GM12878 (cell line): Measurements from ENCODE around the gene PTPRU. TPM values are rescaled to one million over a fixed set of nuclear protein-coding genes. Genes with fewer than 3 reads are reported as not detected.

Experiments
- ATAC-seq: fragments of 200-7000 bp; cut with Tn5 transposase; 3 replicates; pipeline ENCODE4 v1.9.1; 2020; ENCODE audit warnings: mild to moderate bottlenecking, moderate library complexity
- BruUV-seq: library from RNA; stranded (reverse); fragments of 400-500 nt; replicated peaks from 2 replicates; lab custom pipeline; 2021; lab: Mats Ljungman, UMichigan
- CTCF ChIA-PET: fragments of 300-600 bp; sonication (Branson Sonifier 250); formaldehyde crosslinking; extraction: SDS; loops from one replicate; lab custom pipeline; 2021; ENCODE audit warnings: inconsistent platforms; lab: Yijun Ruan, JAX
- POLR2A ChIA-PET: fragments of 350-600 bp; formaldehyde crosslinking; extraction: SDS; loops from one replicate; lab custom pipeline; 2021; ENCODE audit warnings: inconsistent platforms; lab: Charles Lee
- RAD21 ChIA-PET: fragments of 300-600 bp; sonication (Branson Sonifier 250); formaldehyde crosslinking; loops from one replicate; lab custom pipeline; 2023; ENCODE audit warnings: antibody characterized with exemption; ENCODE audit not compliant: unreplicated experiment; lab: Charles Lee
- SMC1A ChIA-PET: fragments of 300-600 bp; sonication (Branson Sonifier 250); formaldehyde crosslinking; loops from one replicate; lab custom pipeline; 2023; ENCODE audit not compliant: unreplicated experiment, uncharacterized antibody; lab: Charles Lee
- DNase-seq: peaks from one replicate; pipeline ENCODE4 v3.0.0-alpha.2; 2011; ENCODE audit warnings: low read depth, low spot score
- FAIRE-seq: peaks from 3 replicates; lab custom pipeline; 2011; peaks lifted over from hg19 to GRCh38; lab: Jason Lieb, UNC
- H2AFZ ChIP-seq: 2 replicates; pipeline ENCODE4 v1.6.0; 2011; ENCODE audit warnings: low read depth, low read length, control low read depth; ENCODE audit not compliant: control insufficient read depth
- H3K27ac ChIP-seq: 2 replicates; pipeline ENCODE4 v1.5.1; 2011; ENCODE audit warnings: control low read depth; ENCODE audit not compliant: control insufficient read depth, insufficient read depth
- H3K27me3 ChIP-seq, 2 experiments: replicated peaks in 1 of 2; 2 replicates each; pipeline versions ENCODE4 v1.6.0 to v1.6.1; 2011; ENCODE audit warnings: low read length in 1 of 2; ENCODE audit not compliant: control insufficient read depth in 2 of 2, insufficient read depth in 2 of 2
- H3K36me3 ChIP-seq, 2 experiments: 2 replicates each; pipeline ENCODE4 v1.5.1; 2011; ENCODE audit warnings: low read length in 1 of 2; ENCODE audit not compliant: control insufficient read depth in 2 of 2, insufficient read depth in 2 of 2
- H3K4me1 ChIP-seq: 2 replicates; pipeline ENCODE4 v1.6.1; 2011; ENCODE audit warnings: mild to moderate bottlenecking, low read length, moderate library complexity, mixed read lengths; ENCODE audit not compliant: control insufficient read depth, insufficient read depth
- H3K4me2 ChIP-seq: 2 replicates; pipeline ENCODE4 v1.6.0; 2011; ENCODE audit warnings: control low read depth; ENCODE audit not compliant: control insufficient read depth, insufficient read depth
- H3K4me3 ChIP-seq: fragments of 200-600 bp; sonication (generic); 2 replicates; pipeline ENCODE4 v1.5.1; 2016
- H3K79me2 ChIP-seq: 2 replicates; pipeline ENCODE4 v1.6.0; 2011; ENCODE audit warnings: low read length; ENCODE audit not compliant: control insufficient read depth, insufficient read depth
- H3K9ac ChIP-seq: 2 replicates; pipeline ENCODE4 v1.8.0; 2011; ENCODE audit warnings: low read length, control low read depth, mixed read lengths; ENCODE audit not compliant: control insufficient read depth, insufficient read depth
- H3K9me3 ChIP-seq: replicated peaks from 3 replicates; pipeline ENCODE4 v1.5.1; 2011; ENCODE audit warnings: mild to moderate bottlenecking, low read length; ENCODE audit not compliant: control insufficient read depth, insufficient read depth
- H4K20me1 ChIP-seq: 2 replicates; pipeline ENCODE4 v1.6.0; 2011; ENCODE audit not compliant: control insufficient read depth, insufficient read depth
- E2F4 ChIP-seq: IDR thresholded peaks from 2 replicates; pipeline ENCODE4 v1.6.1; 2012; ENCODE audit warnings: low read depth, low read length, improper control_type of control experiment
- JUND ChIP-seq: IDR thresholded peaks from 2 replicates; pipeline ENCODE4 v1.6.1; 2012; ENCODE audit warnings: low read depth, mild to moderate bottlenecking, low read length, improper control_type of control experiment, moderate library complexity
- KAT2A ChIP-seq: conservative IDR thresholded peaks from 2 replicates; pipeline ENCODE4 v1.6.1; 2011; ENCODE audit warnings: low read depth, low read length; ENCODE audit not compliant: control insufficient read depth
- MTA2 ChIP-seq: fragments of 450-650 bp; IDR thresholded peaks from 2 replicates; pipeline ENCODE4 v1.6.1; 2016; ENCODE audit warnings: low read depth, mild to moderate bottlenecking, moderate library complexity
- POU2F2 ChIP-seq: IDR thresholded peaks from 3 replicates; pipeline ENCODE4 v1.6.1; 2011; ENCODE audit warnings: low read depth, mild to moderate bottlenecking, low read length, borderline replicate concordance
- RBBP5 ChIP-seq: fragments of 200-600 bp; sonication (generic); conservative IDR thresholded peaks from 2 replicates; pipeline ENCODE4 v1.6.1; 2016
- RELA ChIP-seq: fragments of 450-650 bp; IDR thresholded peaks from 2 replicates; pipeline ENCODE4 v1.8.0; 2014; ENCODE audit warnings: borderline replicate concordance; ENCODE audit not compliant: partially characterized antibody
- RFX5 ChIP-seq: IDR thresholded peaks from 2 replicates; pipeline ENCODE4 v1.6.1; 2011; ENCODE audit warnings: low read depth, low read length, improper control_type of control experiment
- SIN3A ChIP-seq: IDR thresholded peaks from 2 replicates; pipeline ENCODE4 v1.6.1; 2012; ENCODE audit warnings: low read depth, low read length, improper control_type of control experiment
- SMC3 ChIP-seq: IDR thresholded peaks from 2 replicates; pipeline ENCODE4 v1.6.1; 2011; ENCODE audit warnings: low read length, improper control_type of control experiment, borderline replicate concordance
- WRNIP1 ChIP-seq: IDR thresholded peaks from 2 replicates; pipeline ENCODE4 v1.6.1; 2011; ENCODE audit warnings: low read depth, low read length, improper control_type of control experiment, borderline replicate concordance
- ZNF274 ChIP-seq: IDR thresholded peaks from one replicate; pipeline ENCODE4 v1.8.0; 2011; ENCODE audit not compliant: insufficient read length, insufficient read depth
- WGBS: methylation state at CpG from one replicate; pipeline ENCODE4 v1.1.6; 2016; ENCODE audit warnings: low lambda C conversion rate; ENCODE audit not compliant: insufficient replicate concordance, insufficient coverage; ENCODE audit errors: missing lambda C conversion rate; 5-methylcytosine and 5-hydroxymethylcytosine counted together
- in situ Hi-C: fragments of 300-500 bp; cut with MboI; formaldehyde crosslinking; loops from 9 replicates; pipeline ENCODE4 v1.14.3; 2018; ENCODE audit warnings: mixed read lengths
- intact Hi-C: fragments of 100-400 bp; cut with micrococcal nuclease; formaldehyde crosslinking; loops from one replicate; pipeline ENCODE4 v1.14.2; 2022; ENCODE audit not compliant: unreplicated experiment
- polyA plus RNA-seq, 11 experiments: library from polyadenylated mRNA; depleted of rRNA in 4 of 11; unstranded in 6 of 11; stranded (reverse) in 5 of 11; fragments of >200 nt; fragmentation: Nextera tagmentation in 4 of 11; fragmentation: Illumina TruSeq in 1 of 11; extraction: Ambion mirVana in 4 of 11; extraction: Trizol in 1 of 11; gene quantifications; 1 replicate in 1 of 11; 2 replicates in 10 of 11; pipeline versions ENCODE4 v1.2.1 to v1.2.3, GENCODE V29; 2011 to 2016; ENCODE audit warnings: inconsistent platforms in 2 of 11, missing spikeins in 2 of 11, low read depth in 1 of 11
- total RNA-seq, 4 experiments: library from RNA; depleted of rRNA in 3 of 4; stranded (reverse); fragments of >200 nt in 3 of 4; fragmentation: Illumina TruSeq in 1 of 4; extraction: Trizol in 1 of 4; gene quantifications; 2 replicates each; pipeline versions ENCODE4 v1.2.1 to v1.2.3, GENCODE V29; 2013 to 2021

Gene PTPRU
- total and polyA plus RNA-seq, 10 of the 15 experiments (the other 5 are each of a cell fraction or from before 2014, with no cell fraction given): 0.04 to 2.5 (median 0.73) TPM

GRCh38 chr1:29233693-29234092, 2.6 kb upstream of the PTPRU start:
- Histone ChIP-seq H4K20me1 (no peaks in the 10 kb centered on the region), H3K79me2 (peaks cover 11% of the 10 kb centered on the region), H3K4me2 (no peak overlapping the region), H3K36me3 (no peaks in the 10 kb centered on the region), H3K9me3 (no peaks in the 10 kb centered on the region), H3K4me1 (peaks cover 12% of the 10 kb centered on the region), H3K9ac (no peak overlapping the region), H3K27me3 (peaks cover 10 to 17% of the 10 kb centered on the region in 2 experiments), H2AFZ (no peak overlapping the region), H3K27ac (no peak overlapping the region), H3K4me3 (no peak overlapping the region)
- POLR2A ChIA-PET: interaction anchor here (0.6 to 0.7 kb wide), 2 partner anchors 107 to 278 kb away, joined by 3 to 4 read pairs; no protein-coding TSS in a partner anchor
- in situ Hi-C loops (loop anchor here (10.0 kb wide), 1 partner anchor 1681 kb away; no protein-coding TSS in a partner anchor), intact Hi-C loops (no loop called here)
- no TSS peak for BruUV-seq
- SMC1A ChIA-PET: interaction anchor here (0.6 kb wide), 1 partner anchor 462 kb away, joined by 3 read pairs; no protein-coding TSS in a partner anchor
- DNase-seq (no peak), ATAC-seq (no peak), FAIRE-seq (no peak)
- RAD21 ChIA-PET: no interaction called here
- TF ChIP-seq RFX5 (no peak), POU2F2 (no peak), JUND (no peak), SIN3A (no peak), RELA (no peak), MTA2 (no peak), RBBP5 (no peak), ZNF274 (no peak), WRNIP1 (no peak), KAT2A (no peak), E2F4 (no peak), SMC3 (no peak)
- CTCF ChIA-PET: no interaction called here
- WGBS: 30% methylated on average over 4 of the region's 4 CpGs
